Lower lobe of right lung (tissue), 2 donors: ENCODE results near the gene ITPR1. TPM values are rescaled to one million over a fixed set of nuclear protein-coding genes. Genes with fewer than 3 reads are reported as not detected.

Experiments used
- ATAC-seq, 2 donors: fragments of 200-7000 bp; cut with Tn5 transposase; one replicate each; pipeline ENCODE4 v1.9.1; 2020 to 2022; ENCODE audit warnings: mild to moderate bottlenecking in 2 of 2, moderate library complexity in 2 of 2
- DNase-seq: peaks from one replicate; pipeline ENCODE4 v3.0.0-alpha.2; 2020
- H3K27ac ChIP-seq: fragments of 200-600 bp; one replicate; pipeline ENCODE4 v1.8.0; 2022
- H3K27me3 ChIP-seq: fragments of 200-600 bp; one replicate; pipeline ENCODE4 v1.8.0; 2022; ENCODE audit warnings: low read depth
- H3K36me3 ChIP-seq: fragments of 200-600 bp; one replicate; pipeline ENCODE4 v1.8.0; 2022; ENCODE audit warnings: mild to moderate bottlenecking
- H3K4me1 ChIP-seq: fragments of 200-600 bp; one replicate; pipeline ENCODE4 v1.8.0; 2022
- H3K4me3 ChIP-seq: fragments of 200-600 bp; one replicate; pipeline ENCODE4 v1.8.0; 2022; ENCODE audit warnings: mild to moderate bottlenecking
- H3K9me3 ChIP-seq: fragments of 200-600 bp; one replicate; pipeline ENCODE4 v1.8.0; 2022
- intact Hi-C: fragments of 100-400 bp; cut with DNase I; formaldehyde crosslinking; loops from one replicate; pipeline ENCODE4 v1.11.0; 2022
- total RNA-seq: library from RNA; stranded (reverse); fragmentation: NEBNext Ultra II Directional; extraction: Animal tissue kit (Norgen Biotek cat#: 25700); gene quantifications from one replicate; pipeline ENCODE4 v1.2.1, GENCODE V29; 2021
- TF ChIP-seq, protein P1 (sequence below): fragments of 200-600 bp; IDR thresholded peaks from one replicate; pipeline ENCODE4 v1.8.0; 2022; ENCODE audit warnings: antibody characterized with exemption, mild to moderate bottlenecking
- donor health status: DM: no; HTN: yes; CAD: no; lungs with severe emphysema.

Gene ITPR1
- total RNA-seq, 1 donor from 2014 or later, result 69.1 TPM

GRCh38 chr3:4517643-4518311, 24.6 kb downstream of the ITPR1 start:
- no peak overlapping the region for H3K4me3 ChIP-seq
- DNase-seq, result no peak
- H3K27ac ChIP-seq, result no peak overlapping the region
- H3K4me1 ChIP-seq, result peaks cover 35% of the 10 kb centered on the region
- peaks cover 3% of the 10 kb centered on the region for H3K36me3 ChIP-seq
- intact Hi-C loops, result no loop called here
- H3K9me3 ChIP-seq, result no peaks in the 10 kb centered on the region
- TF ChIP-seq, protein P1, sequence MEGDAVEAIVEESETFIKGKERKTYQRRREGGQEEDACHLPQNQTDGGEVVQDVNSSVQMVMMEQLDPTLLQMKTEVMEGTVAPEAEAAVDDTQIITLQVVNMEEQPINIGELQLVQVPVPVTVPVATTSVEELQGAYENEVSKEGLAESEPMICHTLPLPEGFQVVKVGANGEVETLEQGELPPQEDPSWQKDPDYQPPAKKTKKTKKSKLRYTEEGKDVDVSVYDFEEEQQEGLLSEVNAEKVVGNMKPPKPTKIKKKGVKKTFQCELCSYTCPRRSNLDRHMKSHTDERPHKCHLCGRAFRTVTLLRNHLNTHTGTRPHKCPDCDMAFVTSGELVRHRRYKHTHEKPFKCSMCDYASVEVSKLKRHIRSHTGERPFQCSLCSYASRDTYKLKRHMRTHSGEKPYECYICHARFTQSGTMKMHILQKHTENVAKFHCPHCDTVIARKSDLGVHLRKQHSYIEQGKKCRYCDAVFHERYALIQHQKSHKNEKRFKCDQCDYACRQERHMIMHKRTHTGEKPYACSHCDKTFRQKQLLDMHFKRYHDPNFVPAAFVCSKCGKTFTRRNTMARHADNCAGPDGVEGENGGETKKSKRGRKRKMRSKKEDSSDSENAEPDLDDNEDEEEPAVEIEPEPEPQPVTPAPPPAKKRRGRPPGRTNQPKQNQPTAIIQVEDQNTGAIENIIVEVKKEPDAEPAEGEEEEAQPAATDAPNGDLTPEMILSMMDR, result no peak
- no peak for ATAC-seq
- no peaks in the 10 kb centered on the region for H3K27me3 ChIP-seq

DNA sequence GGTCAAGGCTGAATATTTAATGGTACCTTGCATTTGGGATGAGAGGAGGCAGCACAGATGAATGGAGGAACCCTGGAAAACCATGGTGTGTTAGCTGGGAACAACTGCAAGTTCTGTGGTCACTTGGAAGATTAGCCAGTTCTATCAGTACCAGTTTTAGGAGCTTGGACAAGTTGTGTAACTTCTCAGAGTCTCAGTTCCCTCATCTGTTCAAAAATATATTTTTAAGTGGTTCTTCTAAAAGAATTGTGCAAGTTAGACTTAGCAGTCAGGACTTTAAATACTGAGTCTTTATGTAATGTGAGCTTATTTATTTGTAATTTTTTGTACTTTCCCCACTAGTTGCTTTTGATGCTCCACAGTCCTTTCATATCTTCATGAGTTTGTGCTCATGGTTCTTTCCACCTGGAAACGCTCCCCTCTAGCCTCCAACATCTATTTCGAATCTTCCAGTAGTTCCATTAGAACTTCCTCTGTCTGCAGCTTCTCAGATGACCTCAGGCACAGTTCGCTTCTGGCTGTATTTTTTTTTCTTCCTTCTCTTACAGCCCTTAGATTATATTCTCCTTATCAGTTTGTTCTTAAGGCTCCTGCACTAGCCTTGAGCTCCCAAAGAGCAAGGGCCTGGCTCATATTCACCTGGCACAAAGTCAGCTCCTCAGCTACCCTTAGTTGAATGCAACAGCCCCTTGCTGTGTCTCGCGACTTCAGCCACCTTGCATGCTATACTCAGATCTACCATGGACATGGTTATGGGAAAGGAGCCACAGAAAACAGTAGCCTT, 27.1 kb downstream of the ITPR1 start:
- intact Hi-C loops, result no loop called here
- DNase-seq (no peak), ATAC-seq (peak in 1 of 2 donors; percentile 51)
- Histone ChIP-seq H3K36me3 (peaks cover 6% of the 10 kb centered on the region), H3K4me3 (no peak overlapping the region), H3K4me1 (peaks cover 53% of the 10 kb centered on the region), H3K27me3 (no peaks in the 10 kb centered on the region), H3K27ac (peak overlapping the region; percentile 18), H3K9me3 (no peaks in the 10 kb centered on the region)
- TF ChIP-seq, protein P1, result no peak

GRCh38 chr3:4522947-4523346, 29.8 kb downstream of the ITPR1 start:
- TF ChIP-seq, protein P1, result no peak
- intact Hi-C loops, result no loop called here
- no peaks in the 10 kb centered on the region for H3K27me3 ChIP-seq
- ATAC-seq, result no peak
- H3K9me3 ChIP-seq, result no peaks in the 10 kb centered on the region
- peaks cover 6% of the 10 kb centered on the region for H3K36me3 ChIP-seq
- H3K4me3 ChIP-seq, result no peak overlapping the region
- DNase-seq, result no peak
- H3K4me1 ChIP-seq, result peaks cover 39% of the 10 kb centered on the region
- H3K27ac ChIP-seq, result no peak overlapping the region

- no peak for ATAC-seq
- Histone ChIP-seq H3K9me3 (no peaks in the 10 kb centered on the region), H3K4me3 (no peak overlapping the region), H3K4me1 (peaks cover 38% of the 10 kb centered on the region), H3K27me3 (no peaks in the 10 kb centered on the region), H3K36me3 (peaks cover 6% of the 10 kb centered on the region), H3K27ac (no peak overlapping the region)
- intact Hi-C loops, result no loop called here
- TF ChIP-seq, protein P1, result no peak
- DNase-seq, result no peak
These were observed 30.9 kb downstream of the ITPR1 start for GRCh38 chr3:4523710-4524698.

- Histone ChIP-seq H3K27me3 (no peaks in the 10 kb centered on the region), H3K9me3 (no peaks in the 10 kb centered on the region), H3K27ac (no peak overlapping the region), H3K36me3 (peaks cover 6% of the 10 kb centered on the region), H3K4me3 (no peak overlapping the region), H3K4me1 (peaks cover 30% of the 10 kb centered on the region)
- ATAC-seq (peak in 1 of 2 donors; percentile 28), DNase-seq (no peak)
- intact Hi-C loops, result no loop called here
- TF ChIP-seq, protein P1, result no peak
These were observed 32.5 kb downstream of the ITPR1 start for GRCh38 chr3:4525560-4526223.
